GM19043 (cell line): Measurements from ENCODE around the gene ZNF71.
"Not testable (repeated sequence)": the region's sequence is repeated elsewhere in the genome, so short reads cannot be mapped to it uniquely, and the experiment has no call there.

Source experiments
- ATAC-seq: cut with Tn5 transposase; IDR thresholded peaks from one replicate; pipeline ENCODE4 v1.9.1; 2021; ENCODE audit warnings: low read depth; ENCODE audit not compliant: unreplicated experiment

ZNF71 gene

GRCh38 chr19:56619121-56619520, 24.0 kb downstream of the ZNF71 start:
- ATAC-seq, result no peak

GRCh38 chr19:56622374-56622773, 27.3 kb downstream of the ZNF71 start:
- no peak for ATAC-seq

- no peak for ATAC-seq
Observed at GRCh38 chr19:56623006-56623405, 27.9 kb downstream of the ZNF71 start.

GRCh38 chr19:56625708-56626107, 30.6 kb downstream of the ZNF71 start:
- ATAC-seq, result no peak

- ATAC-seq, result no peak
Observed at GRCh38 chr19:56633021-56633420, 37.9 kb downstream of the ZNF71 start.

GRCh38 chr19:56637976-56638555, 43.0 kb downstream of the ZNF71 start:
- no peak for ATAC-seq

GRCh38 chr19:56639217-56639616, 44.1 kb downstream of the ZNF71 start:
- no peak for ATAC-seq

GRCh38 chr19:56642711-56643459, 47.8 kb downstream of the ZNF71 start, which contains the start of gene SMIM17:
Gene SMIM17 (plus strand): TSS chr19:56643159. CDS start chr19:56645668, 2,509 bp downstream.
- no peak for ATAC-seq

- ATAC-seq, result no peak
Observed at GRCh38 chr19:56643460-56643955, 48.4 kb downstream of the ZNF71 start.

- no peak for ATAC-seq
Observed at GRCh38 chr19:56654151-56654550, 59.0 kb downstream of the ZNF71 start.

- ATAC-seq, result no peak
Observed at GRCh38 chr19:56660381-56661107, 65.4 kb downstream of the ZNF71 start.

- no peak for ATAC-seq
Observed at GRCh38 chr19:56661248-56661647, 66.1 kb downstream of the ZNF71 start.

- no peak for ATAC-seq
Observed at GRCh38 chr19:56663931-56664500, 68.9 kb downstream of the ZNF71 start.

- no peak for ATAC-seq
Observed at GRCh38 chr19:56664511-56664910, 69.4 kb downstream of the ZNF71 start.

GRCh38 chr19:56667311-56667870, 72.3 kb downstream of the ZNF71 start:
- ATAC-seq, result no peak

- ATAC-seq, result no peak
Observed at GRCh38 chr19:56668676-56669075, 73.6 kb downstream of the ZNF71 start.

GRCh38 chr19:56670401-56670960, 75.4 kb downstream of the ZNF71 start:
- no peak for ATAC-seq

- ATAC-seq, result no peak
Observed at GRCh38 chr19:56670961-56671612, 76.0 kb downstream of the ZNF71 start.

- ATAC-seq, result no peak
Observed at GRCh38 chr19:56671613-56671994, 76.5 kb downstream of the ZNF71 start, which contains the start of gene ZNF835. Gene ZNF835 (minus strand): TSS chr19:56671757. CDS start chr19:56665198, 6,559 bp downstream.

GRCh38 chr19:56672610-56673009, 77.5 kb downstream of the ZNF71 start:
- ATAC-seq, result not testable (repeated sequence)
